ENCODE results near the gene FRS2. TPM values are rescaled to one million over a fixed set of nuclear protein-coding genes. Genes with fewer than 3 reads are reported as not detected.
"Not testable (repeated sequence)": the region's sequence is repeated elsewhere in the genome, so short reads cannot be mapped to it uniquely, and the experiment has no call there.

FRS2 gene
- total RNA-seq, 1 donor from 2014 or later, result 31.0 TPM

DNA sequence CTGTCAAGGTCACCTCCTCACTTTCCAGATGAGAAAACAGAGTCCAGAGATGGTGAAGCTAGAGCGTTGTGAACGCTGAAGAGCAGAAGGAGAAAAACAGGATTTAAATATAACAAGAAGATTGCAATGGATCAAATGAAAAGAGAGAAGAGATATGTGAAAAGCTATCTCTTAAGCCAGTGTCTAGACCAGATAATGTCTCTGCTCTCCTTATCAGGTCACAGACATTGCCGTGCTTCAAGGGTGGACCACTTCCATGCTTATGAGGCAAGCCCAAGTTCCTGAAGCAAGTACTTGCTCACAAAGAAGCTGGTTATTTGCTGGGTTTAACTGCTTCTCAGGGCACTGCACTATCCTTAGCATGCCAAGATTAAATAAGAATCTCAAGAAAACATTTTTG is 31.6 kb upstream of the FRS2 start:
- no peak for ATAC-seq
- Histone ChIP-seq H3K9me3 (no peaks in the 10 kb centered on the region), H3K27ac (no peak overlapping the region), H3K36me3 (no peaks in the 10 kb centered on the region), H3K27me3 (no peaks in the 10 kb centered on the region), H3K4me3 (no peak overlapping the region), H3K4me1 (peaks cover 5% of the 10 kb centered on the region)
- TF ChIP-seq, protein P1, sequence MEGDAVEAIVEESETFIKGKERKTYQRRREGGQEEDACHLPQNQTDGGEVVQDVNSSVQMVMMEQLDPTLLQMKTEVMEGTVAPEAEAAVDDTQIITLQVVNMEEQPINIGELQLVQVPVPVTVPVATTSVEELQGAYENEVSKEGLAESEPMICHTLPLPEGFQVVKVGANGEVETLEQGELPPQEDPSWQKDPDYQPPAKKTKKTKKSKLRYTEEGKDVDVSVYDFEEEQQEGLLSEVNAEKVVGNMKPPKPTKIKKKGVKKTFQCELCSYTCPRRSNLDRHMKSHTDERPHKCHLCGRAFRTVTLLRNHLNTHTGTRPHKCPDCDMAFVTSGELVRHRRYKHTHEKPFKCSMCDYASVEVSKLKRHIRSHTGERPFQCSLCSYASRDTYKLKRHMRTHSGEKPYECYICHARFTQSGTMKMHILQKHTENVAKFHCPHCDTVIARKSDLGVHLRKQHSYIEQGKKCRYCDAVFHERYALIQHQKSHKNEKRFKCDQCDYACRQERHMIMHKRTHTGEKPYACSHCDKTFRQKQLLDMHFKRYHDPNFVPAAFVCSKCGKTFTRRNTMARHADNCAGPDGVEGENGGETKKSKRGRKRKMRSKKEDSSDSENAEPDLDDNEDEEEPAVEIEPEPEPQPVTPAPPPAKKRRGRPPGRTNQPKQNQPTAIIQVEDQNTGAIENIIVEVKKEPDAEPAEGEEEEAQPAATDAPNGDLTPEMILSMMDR (IDR thresholded peaks at IDR 0.05), result no peak
- DNase-seq, result no peak
- intact Hi-C loops (cut with DNase I), result no loop called here

GRCh38 chr12:69440016-69440415 is 30.2 kb upstream of the FRS2 start:
- no peak for DNase-seq
- intact Hi-C loops (cut with DNase I), result no loop called here
- TF ChIP-seq, protein P1 (IDR thresholded peaks at IDR 0.05), result no peak

DNA sequence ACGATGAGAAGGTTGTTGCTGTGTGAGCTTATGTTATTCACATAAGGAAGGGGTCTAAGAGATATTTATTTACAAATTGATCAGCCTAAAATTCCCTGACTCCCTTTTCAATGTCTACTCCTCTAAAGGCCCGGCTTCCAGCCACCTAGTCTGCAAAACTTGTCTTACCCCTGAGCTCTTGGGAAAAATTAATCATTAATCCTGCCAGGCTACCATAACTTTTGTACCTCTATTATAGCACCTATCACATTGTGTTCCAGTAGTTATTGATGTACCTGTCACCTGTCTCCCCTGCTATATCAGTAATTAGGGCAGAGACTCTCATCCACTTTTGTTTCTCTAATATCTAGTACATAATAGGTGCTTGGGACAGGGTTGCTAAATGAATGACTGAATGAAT is 29.3 kb upstream of the FRS2 start:
- TF ChIP-seq, protein P1 (IDR thresholded peaks at IDR 0.05), result no peak
- Histone ChIP-seq H3K27me3 (no peaks in the 10 kb centered on the region), H3K36me3 (no peaks in the 10 kb centered on the region), H3K4me1 (peaks cover 2% of the 10 kb centered on the region), H3K9me3 (no peaks in the 10 kb centered on the region), H3K4me3 (no peak overlapping the region), H3K27ac (no peak overlapping the region)
- intact Hi-C loops (cut with DNase I), result no loop called here
- ATAC-seq, result no peak
- no peak for DNase-seq

More at GRCh38 chr12:69440016-69440415, 30.2 kb upstream of the FRS2 start:
- Histone ChIP-seq H3K4me1 (peaks cover 5% of the 10 kb centered on the region), H3K27ac (no peak overlapping the region), H3K27me3 (no peaks in the 10 kb centered on the region), H3K36me3 (no peaks in the 10 kb centered on the region), H3K9me3 (no peaks in the 10 kb centered on the region), H3K4me3 (no peak overlapping the region)
- ATAC-seq, result peak; percentile 24

DNA sequence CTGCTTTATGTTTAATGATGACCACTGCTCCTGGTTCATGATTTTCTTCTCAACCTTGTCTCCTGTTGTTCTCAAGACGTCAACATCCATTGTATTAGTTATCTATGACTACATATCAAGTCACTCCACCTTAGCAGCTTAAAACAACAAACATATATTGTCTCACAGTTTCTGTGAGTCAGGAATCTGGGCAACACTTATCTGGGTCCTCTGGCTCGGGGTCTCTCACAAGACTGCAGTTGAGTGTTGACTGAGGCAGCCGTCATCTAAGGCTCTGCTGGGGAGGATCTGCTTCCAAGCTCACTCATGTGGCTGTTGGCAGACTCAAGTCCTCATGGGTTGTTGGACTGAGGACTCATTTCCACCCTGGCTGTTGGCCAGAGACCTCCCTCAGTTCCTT is 27.3 kb upstream of the FRS2 start:
- ATAC-seq (no peak), DNase-seq (no peak)
- Histone ChIP-seq H3K4me1 (no peaks in the 10 kb centered on the region), H3K9me3 (no peaks in the 10 kb centered on the region), H3K27me3 (no peaks in the 10 kb centered on the region), H3K36me3 (no peaks in the 10 kb centered on the region), H3K4me3 (no peak overlapping the region), H3K27ac (no peak overlapping the region)
- TF ChIP-seq, protein P1 (IDR thresholded peaks at IDR 0.05), result no peak
- intact Hi-C loops (cut with DNase I), result no loop called here

DNA sequence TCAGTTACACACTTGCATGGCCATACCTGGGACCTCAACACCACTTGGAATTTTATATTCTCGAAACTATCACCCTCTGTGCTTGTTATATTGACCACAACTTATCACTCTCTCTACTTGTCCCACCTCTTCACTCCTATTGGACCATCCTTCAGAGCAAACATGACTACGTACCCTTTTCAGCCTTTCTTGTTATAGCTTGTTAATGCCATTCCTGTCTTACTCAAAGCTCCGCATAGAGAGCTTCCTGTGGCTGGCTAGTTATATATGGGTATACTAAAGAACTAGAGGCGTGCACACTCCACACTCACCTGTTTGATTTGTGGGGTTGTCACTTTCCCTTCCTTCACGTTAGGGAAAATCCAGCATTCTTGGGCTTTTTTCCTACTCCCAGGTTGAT is 26.3 kb upstream of the FRS2 start:
- H3K4me3 ChIP-seq, result no peak overlapping the region
- intact Hi-C loops (cut with DNase I), result no loop called here
- no peaks in the 10 kb centered on the region for H3K27me3 ChIP-seq
- TF ChIP-seq, protein P1 (IDR thresholded peaks at IDR 0.05), result no peak
- H3K9me3 ChIP-seq, result no peaks in the 10 kb centered on the region
- ATAC-seq (no peak), DNase-seq (no peak)
- H3K36me3 ChIP-seq, result no peaks in the 10 kb centered on the region
- no peaks in the 10 kb centered on the region for H3K4me1 ChIP-seq
- no peak overlapping the region for H3K27ac ChIP-seq

DNA sequence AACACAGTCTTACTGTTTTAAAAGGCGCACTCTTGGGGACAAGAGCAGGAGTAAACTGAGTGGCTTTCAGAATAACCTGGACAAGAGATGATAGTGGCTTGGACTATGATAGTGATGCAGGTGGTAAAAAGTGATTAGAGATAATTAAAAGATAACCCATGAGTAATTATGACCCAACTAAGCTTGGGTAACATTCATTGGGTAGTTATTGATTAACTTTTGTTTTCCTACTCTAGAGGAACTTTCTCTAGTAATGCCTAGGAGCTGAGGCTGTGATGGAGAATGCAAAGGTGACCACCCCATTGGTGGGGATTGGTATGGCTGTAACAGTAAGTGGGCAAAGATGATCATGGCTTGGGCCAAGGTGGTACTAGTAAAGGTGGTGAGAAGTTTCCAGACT is 22.3 kb upstream of the FRS2 start:
- no peaks in the 10 kb centered on the region for H3K27me3 ChIP-seq
- no peak for DNase-seq
- H3K9me3 ChIP-seq, result no peaks in the 10 kb centered on the region
- intact Hi-C loops (cut with DNase I), result no loop called here
- H3K27ac ChIP-seq, result no peak overlapping the region
- H3K4me3 ChIP-seq, result no peak overlapping the region
- H3K4me1 ChIP-seq, result no peaks in the 10 kb centered on the region
- no peak for ATAC-seq
- H3K36me3 ChIP-seq, result no peaks in the 10 kb centered on the region
- TF ChIP-seq, protein P1 (IDR thresholded peaks at IDR 0.05), result no peak

GRCh38 chr12:69452598-69453132 is 17.5 kb upstream of the FRS2 start:
- DNase-seq; H3K9me3 ChIP-seq; H3K4me1 ChIP-seq; H3K27ac ChIP-seq; ATAC-seq; intact Hi-C loops (cut with DNase I); H3K4me3 ChIP-seq; H3K36me3 ChIP-seq; H3K27me3 ChIP-seq: not testable (repeated sequence)
